ENCODE data around the gene COL23A1. TPM values are rescaled to one million over a fixed set of nuclear protein-coding genes. Genes with fewer than 3 reads are reported as not detected.
"Not testable (repeated sequence)": the region's sequence is repeated elsewhere in the genome, so short reads cannot be mapped to it uniquely, and the experiment has no call there.

Gene COL23A1
- total RNA-seq, 2 donors from 2014 or later: 5.5 to 6.0 TPM

DNA sequence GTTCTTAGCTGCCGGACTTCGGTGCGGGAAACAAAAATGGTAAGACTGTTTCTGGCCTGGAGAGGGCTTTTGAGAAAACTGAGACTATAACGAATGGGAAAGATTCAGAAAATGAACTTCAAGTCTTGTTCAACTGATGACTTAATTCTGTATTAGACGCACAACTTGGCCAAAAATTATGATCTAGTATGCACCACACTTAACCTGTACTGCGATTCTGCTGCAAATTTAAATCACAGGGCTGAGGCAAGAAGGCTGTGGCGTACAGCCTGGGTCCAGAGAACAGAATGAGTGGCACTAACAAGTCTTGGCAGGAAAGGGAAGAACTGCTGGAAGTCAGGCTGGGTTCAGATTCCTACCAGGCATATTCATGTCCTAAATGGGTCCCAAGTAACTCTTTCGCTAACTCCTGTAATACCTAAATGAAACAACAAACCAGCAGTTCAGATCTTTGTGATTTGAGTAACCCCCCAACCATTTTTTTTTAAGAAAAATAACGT is 781 bp upstream of the COL23A1 start:
- intact Hi-C loops (cut with DNase I): loop anchor here in 1 of 2 donors (1.0 kb wide), 1 partner anchor 311 kb away; no protein-coding TSS in a partner anchor
- no peak for DNase-seq
- ATAC-seq: peak in 1 of 2 donors; percentile 34

DNA sequence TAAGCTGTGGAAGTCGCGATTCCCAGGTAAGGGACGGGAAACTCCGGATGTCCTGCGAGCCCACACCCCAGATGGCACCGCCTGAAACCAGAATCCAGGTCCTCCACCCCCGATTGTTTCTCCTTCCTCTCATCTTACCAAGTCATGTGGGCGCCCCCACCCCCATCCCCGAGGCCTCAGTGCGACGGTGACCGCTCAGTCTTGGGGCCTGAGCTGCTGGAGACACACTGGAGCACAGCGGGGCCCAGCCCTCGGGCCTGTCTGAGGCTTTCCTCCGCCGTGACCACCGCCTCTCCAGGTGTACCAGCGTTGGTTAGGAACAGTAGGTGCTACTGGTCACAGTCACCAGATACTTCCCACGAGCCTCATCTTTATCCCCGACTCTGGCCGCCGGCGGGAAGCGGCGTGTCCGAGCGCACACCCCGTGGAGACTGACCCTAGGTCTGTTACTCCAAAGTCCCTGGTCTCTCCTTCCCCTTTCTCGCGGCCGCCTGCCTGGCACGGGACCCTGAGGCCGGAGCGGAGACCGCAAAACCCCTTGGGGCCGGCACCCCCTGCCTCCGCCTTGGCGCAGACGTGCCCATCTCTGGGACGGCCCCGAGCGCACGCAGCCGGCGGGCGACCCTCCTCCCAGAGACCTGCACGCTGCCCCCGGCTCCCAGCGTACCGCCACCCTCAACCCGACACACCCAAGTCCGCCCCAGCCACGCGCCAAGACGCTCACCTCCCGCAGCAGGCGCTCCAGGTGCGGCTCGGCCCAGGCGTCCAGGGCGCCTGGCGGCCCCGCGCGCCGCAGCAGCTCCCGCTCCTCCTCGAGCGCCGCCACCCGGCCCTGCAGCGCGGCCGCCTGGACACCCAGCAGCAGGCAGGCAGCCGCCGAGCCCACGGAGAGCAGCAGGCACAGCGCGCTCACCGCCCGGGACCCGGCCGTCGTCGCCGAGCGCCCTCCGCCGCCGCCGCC is 733 bp downstream of the COL23A1 start:
- ATAC-seq: peak; percentile 45 to 60
- intact Hi-C loops (cut with DNase I): no loop called here
- peak; percentile 48 for DNase-seq

DNA sequence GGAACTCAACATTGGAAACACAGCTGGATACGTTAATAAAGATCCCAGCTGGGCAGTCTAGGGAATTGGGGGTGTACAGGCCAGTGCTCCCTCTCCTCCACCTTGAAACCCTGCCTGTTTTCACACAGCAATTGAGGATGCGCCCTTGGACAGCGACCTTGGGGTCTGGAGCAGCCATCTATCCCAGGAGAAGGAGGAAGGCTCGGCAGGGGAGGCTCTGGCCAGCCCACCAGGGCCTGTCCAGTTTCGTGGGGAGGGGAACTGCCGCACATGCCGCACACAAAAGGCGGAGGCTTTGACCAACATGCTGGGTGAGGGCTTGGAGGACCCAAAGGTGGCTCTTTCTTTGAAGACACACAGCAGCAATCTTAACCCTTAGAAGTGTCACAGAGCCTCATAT is 1.4 kb downstream of the COL23A1 start:
- ATAC-seq: no peak
- no peak for DNase-seq
- intact Hi-C loops (cut with DNase I): no loop called here

DNA sequence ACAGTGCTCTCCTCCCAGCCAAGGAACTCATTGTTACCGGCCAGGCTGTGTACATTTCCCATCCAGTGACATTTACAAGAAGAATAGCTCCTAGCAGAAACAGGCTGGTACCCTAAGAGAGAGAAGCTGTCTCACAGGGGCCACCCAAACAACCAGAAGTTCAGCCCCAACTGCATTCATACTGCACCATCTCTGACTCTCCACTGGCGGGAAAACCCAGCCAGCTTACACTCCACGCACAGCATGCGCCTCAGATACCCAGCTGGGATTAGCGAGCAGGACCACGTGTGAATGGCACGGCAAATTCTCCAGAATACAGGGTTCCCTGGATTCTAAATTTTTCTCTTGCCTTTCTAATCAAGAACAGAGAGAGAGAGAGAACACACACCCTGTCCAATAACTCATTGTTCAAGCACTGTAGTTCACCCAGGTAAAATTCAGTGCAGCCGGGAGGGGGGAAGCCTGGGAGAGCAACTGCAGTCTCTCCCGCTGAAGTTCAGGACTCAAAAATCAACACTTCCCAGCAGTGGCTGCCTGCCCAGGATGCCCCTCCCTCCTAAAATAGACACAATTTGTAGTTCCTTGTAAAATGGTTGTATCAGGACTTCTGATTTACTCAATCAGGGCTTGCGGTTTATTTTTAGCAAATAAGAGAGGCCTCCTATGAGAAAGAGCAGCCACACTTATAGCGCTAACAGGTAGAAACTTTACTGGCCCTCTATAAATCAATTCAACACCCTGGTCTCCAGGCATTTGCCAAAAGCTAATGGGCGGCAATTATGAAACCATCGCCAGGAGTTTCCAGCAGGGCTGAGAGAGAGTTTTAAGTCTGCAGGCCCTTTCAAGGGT is 2.2 kb downstream of the COL23A1 start:
- ATAC-seq (no peak), DNase-seq (no peak)
- intact Hi-C loops (cut with DNase I): no loop called here

DNA sequence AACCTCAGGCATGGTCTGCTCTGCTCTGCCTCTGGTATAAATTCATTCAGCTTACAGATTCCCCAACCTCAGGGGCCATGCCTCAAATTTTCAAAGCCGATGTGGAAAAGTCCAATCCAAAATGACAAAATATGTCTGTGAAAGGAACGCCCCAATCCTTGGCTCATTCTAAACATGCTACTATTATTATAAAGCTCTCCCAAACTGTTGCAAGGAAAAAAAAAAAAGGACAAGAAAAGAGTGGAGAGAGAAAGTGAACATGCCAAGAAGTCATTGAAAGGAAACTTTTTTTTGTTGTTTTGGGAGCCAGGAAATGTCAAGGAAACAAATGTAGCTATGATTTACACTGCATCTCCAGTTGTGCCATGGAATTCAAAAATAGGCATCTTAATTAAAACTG is 3.8 kb downstream of the COL23A1 start:
- ATAC-seq (no peak), DNase-seq (no peak)
- intact Hi-C loops (cut with DNase I): no loop called here

DNA sequence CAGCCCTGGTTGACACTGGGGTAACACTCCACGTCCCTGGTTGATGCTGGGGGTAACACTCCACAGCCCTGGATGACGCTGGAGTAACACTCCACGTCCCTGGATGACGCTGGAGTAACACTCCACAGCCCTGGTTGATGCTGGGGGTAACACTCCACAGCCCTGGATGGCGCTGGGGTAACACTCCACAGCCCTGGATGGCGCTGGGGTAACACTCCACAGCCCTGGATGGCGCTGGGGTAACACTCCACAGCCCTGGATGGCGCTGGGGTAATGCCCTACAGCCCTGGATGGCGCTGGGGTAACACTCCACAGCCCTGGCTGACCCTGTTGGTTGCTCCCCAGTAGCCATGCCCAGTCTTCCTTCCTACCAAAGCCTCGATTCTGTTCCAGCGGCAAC is 4.8 kb downstream of the COL23A1 start:
- intact Hi-C loops (cut with DNase I); DNase-seq: not testable (repeated sequence)
- ATAC-seq: peak; percentile 68 to 87

DNA sequence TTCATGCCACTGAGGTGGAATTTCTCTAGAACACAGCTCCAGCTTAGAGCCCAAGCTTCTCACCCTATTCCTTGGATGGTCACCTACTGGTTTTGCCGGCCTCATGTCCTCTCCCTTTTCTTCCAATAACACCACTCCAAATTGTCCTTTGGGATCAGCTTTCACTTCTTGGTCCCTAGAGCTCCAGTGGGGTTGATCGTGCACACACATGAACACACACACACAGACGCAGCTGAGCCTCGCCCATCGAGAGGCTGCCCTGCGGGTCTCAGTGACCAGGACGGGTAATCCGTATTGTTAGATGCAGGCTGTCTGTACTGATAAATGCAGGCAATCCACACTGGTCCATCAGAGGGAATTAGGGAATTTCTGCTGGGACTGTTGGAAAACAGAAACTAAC is 6.9 kb downstream of the COL23A1 start:
- ATAC-seq: no peak
- DNase-seq: no peak
- intact Hi-C loops (cut with DNase I): no loop called here

DNA sequence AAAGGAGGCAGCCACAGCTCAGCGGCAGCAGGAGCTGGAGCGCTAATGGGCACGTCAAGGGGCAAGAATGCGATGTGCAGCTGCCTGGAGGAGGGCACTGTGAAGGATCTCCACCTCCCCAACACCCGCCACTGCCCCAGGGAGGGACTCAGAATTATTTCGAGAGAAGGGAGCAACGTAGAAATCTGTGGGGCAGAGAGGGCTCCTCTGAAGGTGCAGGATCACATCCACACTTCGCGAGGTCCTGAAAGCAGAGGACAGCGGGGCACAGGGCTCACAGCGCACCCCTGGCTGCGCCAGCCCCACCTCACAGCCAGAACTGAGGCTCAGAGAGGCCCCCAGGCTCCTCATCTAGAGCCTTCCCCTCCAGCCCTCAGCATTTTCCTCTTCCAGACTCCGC is 7.9 kb downstream of the COL23A1 start:
- intact Hi-C loops (cut with DNase I): no loop called here
- no peak for DNase-seq

DNA sequence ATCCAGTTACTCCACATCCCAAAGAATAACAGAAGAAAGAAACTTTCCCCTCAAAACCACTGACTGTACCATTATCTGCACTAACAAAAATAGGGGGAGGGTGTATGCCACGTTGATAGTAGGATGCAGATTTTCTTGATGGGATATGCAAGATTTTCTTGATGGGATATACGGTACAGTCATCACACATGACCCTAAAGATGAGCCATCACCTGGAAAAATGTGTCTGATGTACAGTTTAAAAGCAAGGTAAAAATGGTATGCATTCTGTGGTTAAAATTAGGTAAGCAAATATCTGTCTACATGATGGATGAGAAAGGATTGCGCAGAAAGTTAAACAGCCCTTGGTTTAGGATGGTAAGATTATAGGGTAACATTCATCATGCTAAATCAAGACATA is 8.6 kb downstream of the COL23A1 start:
- intact Hi-C loops (cut with DNase I): no loop called here
- DNase-seq (no peak), ATAC-seq (no peak)

More for the DNA sequence above, 7.9 kb downstream of the COL23A1 start:
- ATAC-seq: no peak

DNA sequence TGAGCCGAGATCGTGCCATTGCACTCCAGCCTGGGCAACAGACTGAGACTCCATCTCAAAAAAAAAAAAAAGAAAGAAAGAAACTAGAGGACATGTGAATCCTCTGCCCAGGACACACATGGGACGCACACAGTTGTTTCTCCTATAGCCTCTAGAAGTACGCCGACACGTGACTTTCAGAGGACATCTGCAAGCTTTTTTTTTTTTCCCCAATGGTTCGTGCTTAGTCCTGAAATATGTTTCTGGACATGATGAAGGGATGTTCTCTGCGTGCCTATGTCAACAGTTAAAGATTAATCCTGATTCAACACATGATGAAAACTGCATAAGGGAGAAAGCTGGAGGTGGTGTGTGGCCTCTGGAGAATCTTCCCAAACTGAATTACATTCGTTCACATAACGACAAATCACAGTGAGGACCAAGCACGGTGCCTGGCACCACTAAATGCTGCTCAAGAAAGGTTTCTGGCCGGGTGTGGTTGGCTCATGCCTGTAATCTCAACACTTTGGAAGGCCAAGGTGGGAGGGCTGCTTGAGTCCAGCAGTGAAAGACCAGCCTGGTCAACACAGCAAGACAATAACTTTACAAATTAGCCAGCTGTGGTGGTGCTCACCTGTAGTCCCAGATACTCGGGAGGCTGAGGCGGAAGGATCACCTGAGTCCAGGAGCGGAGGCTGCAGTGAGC is 9.8 kb downstream of the COL23A1 start:
- ATAC-seq (no peak), DNase-seq (no peak)
- intact Hi-C loops (cut with DNase I): no loop called here

DNA sequence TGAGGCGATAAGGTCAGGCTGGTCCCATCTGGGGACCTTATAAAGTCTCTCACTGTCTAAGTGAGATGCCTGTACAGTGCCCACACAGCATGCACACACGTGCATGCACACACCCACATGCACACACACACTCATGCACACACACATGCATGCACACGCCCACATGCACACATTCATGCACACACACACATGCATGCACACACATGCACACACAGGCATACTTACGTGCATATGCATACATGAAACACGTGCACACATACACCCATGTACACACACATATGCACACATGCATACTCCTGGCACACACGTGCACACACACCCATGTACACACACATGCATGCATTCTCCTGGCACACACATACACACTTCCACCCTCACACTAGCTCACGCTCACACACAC is 12.2 kb downstream of the COL23A1 start:
- no peak for DNase-seq
- intact Hi-C loops (cut with DNase I): no loop called here
- ATAC-seq: no peak

DNA sequence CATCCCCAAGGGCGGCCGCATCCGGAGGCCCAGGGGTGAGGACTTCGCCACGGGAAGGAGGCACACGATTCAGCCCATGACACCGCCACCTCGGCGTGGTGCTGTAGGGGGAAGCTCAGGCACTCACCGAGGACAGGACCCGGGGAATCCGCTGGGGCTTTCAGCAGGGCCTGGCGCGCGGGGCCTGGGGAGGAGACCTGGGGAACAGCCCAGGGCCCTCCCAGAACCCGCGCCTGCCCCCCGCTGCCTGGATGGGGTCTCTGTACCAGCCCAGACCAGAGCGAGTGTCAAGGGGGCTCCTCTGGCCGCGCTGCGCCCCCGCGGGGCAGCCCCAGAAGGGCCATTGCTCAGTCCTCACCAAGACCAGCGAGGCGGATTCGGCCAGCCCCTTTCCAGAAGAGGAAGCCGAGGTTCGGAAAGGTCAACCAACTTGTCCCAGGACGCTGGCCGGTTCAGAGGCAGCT is 12.8 kb downstream of the COL23A1 start:
- DNase-seq: peak; percentile 55
- peak; percentile 23 to 33 for ATAC-seq
- intact Hi-C loops (cut with DNase I): no loop called here

DNA sequence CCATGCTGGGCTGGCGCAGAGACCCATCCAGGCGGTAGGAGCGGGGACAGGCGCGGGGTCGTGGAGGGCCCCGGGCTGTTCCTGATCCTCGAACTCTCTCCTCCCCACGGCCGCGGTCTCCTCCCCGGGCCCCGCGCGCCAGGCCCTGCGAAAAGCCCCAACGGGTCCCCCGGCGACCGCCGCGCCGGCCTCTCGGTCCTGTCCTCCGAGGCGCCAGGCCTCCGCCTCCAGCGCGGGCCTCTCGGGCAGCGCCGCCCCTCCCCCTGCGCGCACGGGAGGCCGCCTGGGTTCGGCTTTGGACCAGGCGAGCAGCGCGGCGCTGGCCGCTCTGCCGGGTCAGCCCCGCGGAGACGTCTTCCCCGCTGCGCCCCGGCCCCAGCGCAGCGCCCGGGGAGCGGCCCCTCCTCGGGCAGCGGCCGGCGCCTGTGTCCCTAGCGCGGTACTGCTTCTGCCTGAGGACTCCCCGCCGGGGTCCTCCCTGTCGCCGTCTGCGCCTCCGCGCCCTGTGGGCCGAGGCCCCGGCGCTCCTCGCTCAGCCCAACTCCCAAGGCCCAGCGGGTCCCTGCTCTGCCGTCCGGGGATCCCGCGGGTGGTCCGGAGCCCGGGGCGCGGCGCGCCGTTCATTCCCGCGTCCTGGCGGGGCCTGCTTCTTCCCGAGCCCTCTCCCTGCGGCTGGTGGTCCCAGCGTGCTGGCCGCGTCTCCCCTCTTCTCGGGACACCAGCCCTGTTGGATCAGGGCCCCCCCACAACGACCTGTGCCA is 13.4 kb downstream of the COL23A1 start:
- DNase-seq (no peak), ATAC-seq (peak; percentile 63 to 74)
- intact Hi-C loops (cut with DNase I): no loop called here

DNA sequence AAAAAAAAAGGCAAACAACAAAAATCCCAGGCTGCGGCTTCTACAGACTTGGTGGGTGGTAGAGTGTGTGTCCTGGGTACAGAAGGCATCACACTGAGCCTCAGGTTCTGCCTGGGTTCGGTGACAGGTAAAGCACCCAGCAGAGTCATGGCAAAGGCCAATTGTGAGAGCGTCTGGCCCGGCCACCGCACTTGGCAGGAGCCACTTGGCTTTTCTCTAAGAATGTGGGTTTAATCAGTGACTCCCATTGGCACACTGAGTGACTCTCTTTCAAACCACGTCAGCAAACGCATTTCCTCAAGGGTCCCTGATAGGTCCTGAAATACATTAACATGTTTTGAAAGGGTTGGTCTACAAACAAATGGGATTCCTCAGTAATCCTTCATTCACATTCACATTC is 17.0 kb downstream of the COL23A1 start:
- intact Hi-C loops (cut with DNase I): no loop called here
- no peak for ATAC-seq
- DNase-seq: no peak

DNA sequence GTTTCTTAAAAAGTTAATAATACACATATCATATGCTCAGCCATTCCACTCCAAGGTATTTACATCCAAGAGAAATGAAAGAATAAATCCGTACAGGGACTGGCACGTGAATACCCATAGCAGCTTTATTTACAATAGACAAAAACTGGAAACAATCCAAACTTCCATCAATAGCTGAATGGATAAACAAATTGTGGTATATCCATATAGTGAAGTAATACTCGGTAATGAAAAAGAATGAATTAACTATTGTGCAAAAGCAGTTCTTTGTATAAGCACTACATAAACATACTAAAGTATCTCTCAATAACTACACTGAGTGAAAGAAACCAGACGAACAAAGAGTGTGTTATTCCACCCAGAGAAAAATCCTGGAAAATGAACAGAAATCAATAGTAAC is 17.6 kb downstream of the COL23A1 start:
- intact Hi-C loops (cut with DNase I): no loop called here
- ATAC-seq (no peak), DNase-seq (no peak)

DNA sequence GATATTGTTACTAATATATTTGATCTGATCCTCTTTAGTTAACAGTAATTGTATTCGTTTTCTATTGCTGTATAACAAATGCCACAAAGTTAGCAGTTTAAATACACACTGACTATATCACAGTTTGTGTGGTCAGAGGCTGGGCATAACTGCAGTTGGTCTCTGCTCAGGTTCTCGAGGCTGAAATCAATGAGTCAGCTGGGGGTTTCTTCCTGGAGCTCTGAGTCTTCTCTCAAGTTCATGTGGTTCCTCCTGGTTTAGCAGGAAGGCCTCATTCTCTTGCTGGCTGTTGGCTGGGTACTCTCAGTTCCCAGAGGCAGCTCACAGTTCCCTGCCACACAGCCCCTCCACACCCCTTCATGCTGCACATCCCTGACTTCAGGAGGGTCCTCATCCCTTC is 20.7 kb downstream of the COL23A1 start:
- DNase-seq (no peak), ATAC-seq (no peak)
- intact Hi-C loops (cut with DNase I): no loop called here

DNA sequence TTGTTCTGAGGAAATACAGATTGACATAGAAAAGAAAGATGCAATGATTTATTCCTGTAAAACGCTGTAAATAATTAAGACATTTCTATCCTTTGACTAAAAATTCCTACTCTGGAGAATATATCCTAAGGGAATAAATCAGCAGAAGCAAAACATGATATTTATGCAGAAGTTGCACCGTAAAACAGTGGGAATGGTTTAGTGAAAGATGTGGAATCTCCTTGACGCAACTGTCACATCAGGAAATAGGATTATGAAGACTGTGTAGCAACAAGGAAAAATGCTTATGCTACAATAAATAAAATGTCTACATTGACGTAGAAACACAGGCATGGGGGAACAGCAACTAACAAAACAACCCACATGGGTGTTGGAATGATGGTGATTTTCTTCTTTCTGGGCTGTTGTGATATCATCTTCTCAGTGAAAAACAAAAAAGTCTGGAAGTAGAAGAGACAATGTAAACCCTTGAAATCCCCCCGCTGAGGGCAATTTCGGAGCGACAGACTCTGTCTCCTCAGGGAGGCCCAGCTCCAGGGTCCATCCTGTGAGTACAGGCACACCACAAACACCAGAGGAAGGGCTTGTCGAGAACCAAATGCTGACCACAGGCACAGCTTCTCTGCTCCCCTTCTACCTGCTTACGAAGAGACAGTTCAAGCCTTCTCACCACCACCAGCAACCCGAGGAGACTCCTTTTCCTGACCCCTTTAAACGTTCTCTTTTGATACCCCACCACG is 25.2 kb downstream of the COL23A1 start:
- intact Hi-C loops (cut with DNase I): no loop called here
- ATAC-seq: no peak
- DNase-seq: no peak

DNA sequence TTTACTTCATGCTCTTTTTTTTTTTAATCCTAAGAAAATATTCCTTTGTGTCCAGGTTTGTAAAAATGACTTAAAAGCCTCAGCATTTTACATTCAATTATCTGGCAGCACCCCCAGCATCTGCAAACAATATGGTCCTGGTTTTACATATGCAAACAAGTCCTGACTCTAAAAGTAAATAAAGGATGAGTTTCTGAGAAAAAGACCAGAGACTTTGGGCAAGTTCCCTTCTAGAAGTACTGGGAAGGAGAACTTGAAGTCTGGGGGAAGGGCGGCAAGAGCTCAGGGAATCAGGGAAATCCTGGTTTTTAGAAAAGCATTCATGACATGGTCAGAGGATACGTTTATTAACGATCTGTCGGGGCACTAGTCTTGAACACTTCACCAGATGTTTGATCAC is 25.8 kb downstream of the COL23A1 start:
- DNase-seq (no peak), ATAC-seq (no peak)
- intact Hi-C loops (cut with DNase I): no loop called here
